ENCODE results near the gene KIF18B.

GRCh38 chr17:44889003-44889402 is 58.6 kb downstream of the KIF18B start:
- TF ChIP-seq POLR2A (IDR thresholded peaks at IDR 0.05) = no peak
- no peak for TF ChIP-seq CTCF (IDR thresholded peaks at IDR 0.05)

Measured in right lobe of liver (tissue), 4 donors.